Stimulated activated CD8-positive, alpha-beta memory T cell treated with anti-CD3 and anti-CD28 coated beads, Interleukin-2, amount 100 ng/mL, for 48 hours (primary cell): Measurements from ENCODE around the gene PRAMEF20.
"Not testable (repeated sequence)": the region's sequence is repeated elsewhere in the genome, so short reads cannot be mapped to it uniquely, and the experiment has no call there.

Source experiments
- DNase-seq, 2 donors: peaks; one replicate each; pipeline ENCODE4 v3.0.0-alpha.2; 2020; ENCODE audit warnings: low read depth in 2 of 2

PRAMEF20 gene

DNA sequence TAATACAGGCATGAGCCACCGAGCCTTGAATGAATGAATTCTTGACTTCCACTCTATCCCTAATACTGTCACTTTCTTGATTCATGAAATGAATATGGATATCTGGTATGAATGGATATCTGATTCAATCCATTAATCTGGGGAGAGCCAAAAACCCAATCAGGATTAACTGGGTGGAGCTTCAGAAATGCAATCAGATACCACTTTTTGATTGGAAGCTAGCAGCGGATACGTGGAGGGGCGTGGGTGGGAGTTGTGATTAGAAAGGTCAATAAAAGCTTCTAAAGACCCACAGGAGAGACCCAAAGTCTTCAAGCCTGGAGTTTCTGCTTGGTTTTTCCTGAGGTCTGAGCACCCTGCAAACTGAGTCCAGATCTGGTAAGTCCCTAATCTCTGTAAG, at the start of gene PRAMEF20:
PRAMEF20 (plus strand) TSS at position 301 of the 400 bp plus-strand sequence. CDS start 5,905 bp downstream, outside the sequence.
- not testable (repeated sequence) for DNase-seq

- DNase-seq: not testable (repeated sequence)
These were observed 47.9 kb upstream of the PRAMEF20 start for GRCh38 chr1:13362364-13362763.

- not testable (repeated sequence) for DNase-seq
These were observed 45.3 kb upstream of the PRAMEF20 start for GRCh38 chr1:13364928-13365327.

GRCh38 chr1:13366536-13366935, 43.7 kb upstream of the PRAMEF20 start:
- DNase-seq: not testable (repeated sequence)

DNA sequence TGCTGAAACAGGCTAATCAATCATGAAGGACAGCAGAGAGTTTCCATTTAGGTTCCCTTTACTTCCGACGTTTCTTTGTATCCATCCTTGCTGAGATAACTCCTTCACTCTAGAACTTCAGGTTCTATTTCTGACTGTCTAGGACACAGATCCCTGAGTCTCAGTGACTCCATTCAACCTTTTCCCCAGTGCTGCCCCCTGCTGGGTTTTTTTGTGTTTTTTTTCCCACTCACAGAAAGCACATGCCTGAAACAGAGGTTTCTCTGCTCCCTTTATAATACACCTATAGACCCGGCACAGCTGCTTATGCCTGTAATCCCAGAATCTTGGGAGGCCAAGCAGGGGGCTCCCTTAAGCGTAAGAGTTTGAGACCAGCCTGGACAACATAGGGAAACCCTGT, 41.7 kb upstream of the PRAMEF20 start:
- DNase-seq: peak in 1 of 2 donors; percentile 23

DNA sequence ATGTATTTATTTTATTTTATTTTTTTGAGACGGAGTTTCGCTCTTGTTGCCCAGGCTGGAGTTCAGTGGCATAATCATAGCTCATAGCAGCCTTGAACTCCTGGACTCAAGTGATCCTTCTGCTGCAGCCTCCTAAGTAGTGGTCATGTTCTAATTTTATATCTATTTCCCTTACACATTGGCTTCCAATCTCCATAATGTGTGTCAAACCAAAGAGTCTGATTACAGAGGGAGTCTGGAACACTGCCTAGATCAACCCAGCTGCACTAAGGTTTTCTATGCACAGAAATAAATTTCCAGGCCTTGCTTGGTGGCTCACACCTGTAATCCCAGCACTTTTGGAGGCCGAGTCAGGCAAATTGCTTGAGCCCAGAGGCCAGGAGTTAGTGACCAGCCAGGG, 31.3 kb upstream of the PRAMEF20 start:
- DNase-seq: not testable (repeated sequence)

DNA sequence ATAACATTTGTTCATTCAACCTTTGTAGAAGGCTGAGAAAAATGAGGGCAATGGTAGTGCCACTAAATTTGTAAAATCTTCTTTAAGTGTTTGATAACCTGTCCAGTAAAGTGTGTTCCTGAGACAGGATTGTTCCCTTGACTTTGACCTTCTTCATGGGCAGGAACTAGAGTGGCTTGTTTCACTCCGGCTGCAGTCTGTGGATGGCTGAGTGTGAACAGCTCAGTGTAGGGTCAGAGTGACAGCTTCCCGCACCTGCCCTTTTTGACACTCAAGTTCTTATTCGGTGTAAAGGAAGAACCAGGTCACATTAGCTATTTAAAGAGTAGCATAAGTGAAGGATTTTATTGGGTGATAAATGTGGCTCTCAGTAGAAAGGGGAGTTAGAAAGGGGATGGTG, 29.9 kb upstream of the PRAMEF20 start:
- DNase-seq: not testable (repeated sequence)

- not testable (repeated sequence) for DNase-seq
These were observed 20.9 kb upstream of the PRAMEF20 start, which contains the start of gene PRAMEF17 for GRCh38 chr1:13389332-13389731. Gene PRAMEF17, plus strand, starts transcription at chr1:13389632. Its CDS starts 26 bp downstream, at chr1:13389658.

DNA sequence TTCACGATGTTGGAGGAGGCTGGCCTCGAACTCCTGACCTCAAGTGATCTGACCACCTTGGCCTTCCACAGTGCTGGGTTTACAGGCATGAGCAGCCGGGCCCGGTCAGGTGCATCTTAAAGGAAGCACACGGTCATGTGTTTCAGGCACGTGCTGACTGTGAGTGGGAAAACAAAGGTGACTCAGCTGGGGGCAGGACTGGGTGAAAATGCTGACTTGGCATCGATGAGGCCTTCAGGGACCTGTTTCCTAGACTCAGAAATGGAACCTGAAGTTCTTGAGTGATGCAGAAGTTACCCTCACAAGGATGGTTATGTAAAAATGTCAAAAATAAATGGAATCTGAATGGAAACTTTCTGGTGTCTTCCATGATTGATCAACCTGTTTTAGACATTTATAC, 17.2 kb upstream of the PRAMEF20 start:
- DNase-seq: not testable (repeated sequence)

GRCh38 chr1:13394761-13395160, 15.5 kb upstream of the PRAMEF20 start:
- not testable (repeated sequence) for DNase-seq

- not testable (repeated sequence) for DNase-seq
These were observed 14.9 kb upstream of the PRAMEF20 start for GRCh38 chr1:13395311-13395710.

- no peak for DNase-seq
These were observed 2.4 kb upstream of the PRAMEF20 start for GRCh38 chr1:13407811-13408210.

GRCh38 chr1:13430495-13430894, 20.2 kb downstream of the PRAMEF20 start:
- DNase-seq: no peak

- DNase-seq: no peak
These were observed 22.0 kb downstream of the PRAMEF20 start for GRCh38 chr1:13432251-13432650.

GRCh38 chr1:13433694-13434358, 23.6 kb downstream of the PRAMEF20 start:
- not testable (repeated sequence) for DNase-seq

- no peak for DNase-seq
These were observed 25.2 kb downstream of the PRAMEF20 start for GRCh38 chr1:13435458-13435857.

DNA sequence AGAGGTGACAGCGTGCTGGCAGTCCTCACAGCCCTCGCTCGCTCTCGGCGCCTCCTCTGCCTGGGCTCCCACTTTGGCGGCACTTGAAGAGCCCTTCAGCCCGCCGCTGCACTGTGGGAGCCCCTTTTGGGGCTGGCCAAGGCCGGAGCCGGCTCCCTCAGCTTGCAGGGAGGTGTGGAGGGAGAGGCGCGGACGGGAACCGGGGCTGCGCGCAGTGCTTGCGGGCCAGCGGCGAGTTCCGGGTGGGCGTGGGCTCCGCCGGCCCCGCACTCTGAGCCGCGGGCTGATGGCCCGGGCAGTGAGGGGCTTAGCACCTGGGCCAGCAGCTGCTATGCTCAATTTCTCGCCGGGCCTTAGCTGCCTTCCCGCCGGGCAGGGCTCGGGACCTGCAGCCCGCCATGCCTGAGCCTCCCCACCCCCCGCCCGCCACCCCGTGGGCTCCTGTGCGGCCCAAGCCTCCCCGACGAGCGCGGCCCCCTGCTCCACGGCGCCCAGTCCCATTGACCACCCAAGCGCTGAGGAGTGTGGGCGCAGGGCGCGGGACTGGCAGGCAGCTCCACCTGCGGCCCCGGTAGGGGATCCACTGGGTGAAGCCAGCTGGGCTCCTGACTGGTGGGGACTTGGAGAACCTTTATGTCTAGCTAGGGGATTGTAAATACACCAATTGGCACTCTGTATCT, 29.0 kb downstream of the PRAMEF20 start:
- not testable (repeated sequence) for DNase-seq

DNA sequence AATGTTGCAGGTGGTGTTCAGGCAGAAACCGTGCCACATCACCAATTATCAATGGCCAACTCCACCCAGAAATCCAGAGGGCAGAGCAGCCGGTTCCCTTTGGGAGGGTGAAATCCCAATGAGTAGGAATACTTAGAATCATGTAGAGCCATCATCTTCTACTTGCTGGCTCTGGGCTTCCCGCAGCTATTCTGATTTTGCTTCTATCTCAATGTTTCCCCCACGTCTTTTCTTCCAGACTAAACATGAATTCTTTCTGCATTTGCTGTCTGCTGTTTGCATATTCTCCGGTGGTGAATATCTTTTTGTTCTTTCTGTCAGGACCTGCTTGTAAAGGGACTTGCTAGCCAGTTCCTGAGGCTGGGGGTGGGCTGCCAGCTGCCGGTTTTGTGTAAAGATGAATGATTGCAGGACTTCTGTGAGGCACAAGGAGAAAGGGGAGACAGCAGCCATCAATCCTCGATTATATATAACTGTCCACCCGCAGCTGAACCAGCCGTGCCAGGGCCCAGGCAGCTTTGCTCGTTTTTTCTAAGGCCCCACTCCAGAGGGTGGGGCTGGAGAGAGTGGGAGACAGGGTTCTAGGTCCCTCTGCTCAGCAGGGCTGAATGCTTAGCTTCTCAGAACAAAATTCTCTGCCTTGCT, 33.2 kb downstream of the PRAMEF20 start:
- no peak for DNase-seq

DNA sequence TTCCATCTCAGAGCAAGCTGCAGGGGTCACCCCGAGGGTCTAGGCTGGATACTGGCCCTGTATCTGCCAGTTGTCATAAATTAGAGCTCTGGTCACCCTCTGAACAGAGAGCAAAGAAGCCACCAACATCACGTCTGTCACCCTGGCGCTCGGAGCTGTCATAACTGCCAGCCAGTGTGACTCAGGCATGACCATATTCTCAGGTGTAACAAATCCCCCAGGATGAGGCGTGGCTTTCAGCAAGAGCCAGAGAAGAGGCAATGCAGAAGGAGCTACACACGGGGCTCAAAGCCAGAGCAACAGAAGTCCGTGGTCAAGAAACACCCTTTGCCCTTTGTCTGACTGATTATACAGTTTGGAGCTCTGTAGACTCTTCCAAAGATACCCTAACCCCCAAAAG, 40.0 kb downstream of the PRAMEF20 start:
- no peak for DNase-seq

DNA sequence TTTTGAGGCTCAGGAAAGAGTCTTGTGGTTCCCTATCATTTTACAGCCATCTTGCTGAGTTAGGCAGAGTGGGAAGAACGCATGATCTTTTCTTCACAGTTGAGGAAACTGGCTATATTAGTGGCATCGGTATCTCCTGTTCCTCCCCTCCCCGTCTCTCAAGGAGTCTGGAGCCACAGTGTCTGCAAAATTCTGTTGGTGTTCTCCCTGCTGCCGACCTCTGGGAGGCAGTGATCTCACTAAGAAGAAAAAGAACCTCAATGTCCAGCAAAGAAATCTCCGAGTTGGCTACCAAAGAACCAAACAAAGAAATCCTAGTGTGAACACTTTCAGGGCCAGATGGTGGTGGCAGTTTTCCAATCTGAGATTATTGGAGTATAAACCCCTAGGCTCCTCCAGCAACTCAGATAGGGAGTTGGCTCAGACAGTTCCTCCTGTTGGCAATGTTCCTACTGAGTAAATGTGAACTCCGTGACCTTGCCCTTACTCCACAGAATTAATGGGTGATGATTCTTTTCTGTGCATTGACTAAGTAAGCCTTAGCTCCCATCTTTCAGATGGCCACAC, 41.2 kb downstream of the PRAMEF20 start:
- no peak for DNase-seq

GRCh38 chr1:13456904-13457532, 46.8 kb downstream of the PRAMEF20 start:
- DNase-seq: no peak

DNA sequence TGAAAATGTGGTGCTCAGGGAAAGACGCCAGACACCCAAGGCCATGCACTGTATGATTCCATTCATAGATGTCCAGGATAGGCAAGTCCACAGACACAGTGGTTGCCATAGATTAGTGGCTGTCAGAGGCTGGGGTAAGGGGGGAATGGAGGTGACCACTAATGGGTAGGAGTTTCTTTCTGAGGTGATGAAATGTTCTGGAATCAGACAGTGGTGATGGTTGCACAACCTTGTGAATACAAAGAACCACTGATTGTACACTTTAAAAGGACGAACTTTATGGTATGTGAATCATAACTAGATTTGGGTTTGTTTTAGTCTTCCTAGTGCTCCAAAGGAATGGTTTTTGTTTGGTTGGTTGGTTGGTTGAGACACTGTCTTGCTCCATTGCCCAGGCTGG, 51.7 kb downstream of the PRAMEF20 start:
- no peak for DNase-seq
